CD4-positive, alpha-beta memory T cell (primary cell): ENCODE results near the gene RALGAPA1. TPM values are rescaled to one million over a fixed set of nuclear protein-coding genes. Genes with fewer than 3 reads are reported as not detected.
A peak's percentile ranks its signal among the peaks of the same experiment; 100 is the strongest.
"Not testable (repeated sequence)": the region's sequence is repeated elsewhere in the genome, so short reads cannot be mapped to it uniquely, and the experiment has no call there.

Experiments used
- CTCF ChIA-PET: fragments of 350-600 bp; sonication (Branson Sonifier 250); formaldehyde crosslinking; loops from one replicate; lab custom pipeline; 2021; ENCODE audit warnings: inconsistent platforms; ENCODE audit not compliant: partially characterized antibody; lab: Charles Lee
- POLR2A ChIA-PET: fragments of 350-600 bp; sonication (Branson Sonifier 250); formaldehyde crosslinking; loops from one replicate; lab custom pipeline; 2021; ENCODE audit not compliant: partially characterized antibody; lab: Charles Lee
- DNase-seq, 5 donors: peaks; one replicate each; pipeline versions ENCODE4 v3.0.0 to v3.0.0-alpha.2; 2020 to 2022; ENCODE audit warnings: mixed read lengths in 1 of 5
- H3K27ac ChIP-seq: one replicate; pipeline ENCODE4 v1.7.0; 2013; ENCODE audit warnings: low read depth, low read length
- H3K27me3 ChIP-seq: 2 replicates; pipeline ENCODE4 v1.7.0; 2013; ENCODE audit warnings: mild to moderate bottlenecking, low read length, moderate library complexity; ENCODE audit not compliant: insufficient read depth
- H3K36me3 ChIP-seq: 2 replicates; pipeline ENCODE4 v1.7.0; 2013; ENCODE audit warnings: mild to moderate bottlenecking, low read length, moderate library complexity; ENCODE audit not compliant: insufficient read depth
- H3K4me1 ChIP-seq: 2 replicates; pipeline ENCODE4 v1.7.0; 2013; ENCODE audit warnings: mild to moderate bottlenecking, low read length, moderate library complexity; ENCODE audit not compliant: insufficient read depth
- H3K4me3 ChIP-seq, 2 donors: one replicate each; pipeline ENCODE4 v1.7.0; 2013; ENCODE audit warnings: low read length in 2 of 2, mild to moderate bottlenecking in 1 of 2
- H3K9me3 ChIP-seq, 2 donors: one replicate each; pipeline ENCODE4 v1.7.0; 2013; ENCODE audit warnings: low read length in 2 of 2, control low read depth in 1 of 2; ENCODE audit not compliant: control insufficient read depth in 1 of 2
- H3K27ac Mint-ChIP-seq, 7 donors: one replicate each; pipeline ENCODE4 v1.8.0; 2020 to 2021; ENCODE audit warnings: mixed read lengths in 7 of 7, mild to moderate bottlenecking in 6 of 7, inconsistent platforms in 3 of 7, moderate library complexity in 3 of 7
- H3K27me3 Mint-ChIP-seq, 2 donors: one replicate each; pipeline ENCODE4 v1.8.0; 2020 to 2021; ENCODE audit warnings: mixed read lengths in 2 of 2
- H3K36me3 Mint-ChIP-seq, 2 donors: one replicate each; pipeline ENCODE4 v1.8.0; 2020 to 2021; ENCODE audit warnings: mixed read lengths in 2 of 2, inconsistent platforms in 1 of 2, mild to moderate bottlenecking in 1 of 2
- H3K4me1 Mint-ChIP-seq, 4 donors: one replicate each; pipeline ENCODE4 v1.8.0; 2020 to 2021; ENCODE audit warnings: mixed read lengths in 4 of 4, mild to moderate bottlenecking in 1 of 4
- H3K4me3 Mint-ChIP-seq, 8 donors: one replicate each; pipeline ENCODE4 v1.8.0; 2020 to 2021; ENCODE audit warnings: mixed read lengths in 8 of 8, mild to moderate bottlenecking in 7 of 8, moderate library complexity in 6 of 8, inconsistent platforms in 3 of 8
- H3K9me3 Mint-ChIP-seq, 8 donors: one replicate each; pipeline ENCODE4 v1.8.0; 2020 to 2021; ENCODE audit warnings: mixed read lengths in 8 of 8, mild to moderate bottlenecking in 5 of 8, inconsistent platforms in 3 of 8, moderate library complexity in 1 of 8
- intact Hi-C: fragments of 100-400 bp; cut with micrococcal nuclease; formaldehyde crosslinking; loops from one replicate; pipeline ENCODE4 v1.15.1; 2023
- polyA plus RNA-seq, 2 donors: library from polyadenylated mRNA; unstranded; fragments of 300-500 nt; fragmentation: Illumina TruSeq; gene quantifications; one replicate each; pipeline ENCODE4 v1.2.3, GENCODE V29; 2021
- total RNA-seq, 2 experiments: library from RNA; stranded (reverse); gene quantifications; one replicate each; pipeline ENCODE4 v1.2.3, GENCODE V29; 2021

Gene RALGAPA1
- total and polyA plus RNA-seq, 4 experiments from 2014 or later = 15.1 to 66.0 (median 42.9) TPM

DNA sequence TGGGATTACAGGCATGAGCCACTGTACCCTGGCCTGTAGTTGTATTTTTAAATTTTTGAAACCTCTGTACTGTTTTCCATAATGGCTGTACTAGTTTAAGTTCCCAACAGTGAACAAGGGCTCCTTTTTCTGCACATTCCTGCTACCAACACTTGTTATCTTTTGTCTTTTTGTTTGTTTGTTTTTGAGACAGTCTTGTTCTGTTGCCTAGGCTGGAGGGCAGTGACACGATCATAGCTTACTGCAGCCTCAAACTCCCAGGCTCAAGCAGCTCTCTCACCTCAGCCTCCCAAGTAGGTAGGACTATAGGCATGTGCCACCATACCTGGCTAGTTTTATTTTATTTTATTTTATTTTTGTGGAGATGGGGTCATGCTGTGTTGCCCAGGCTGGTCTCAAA, 40.0 kb upstream of the RALGAPA1 start:
- Mint-ChIP-seq H3K27me3 (no peaks in the 10 kb centered on the region), H3K27ac (no peak overlapping the region), H3K9me3 (peaks cover 0 to 6% (median 1%) of the 10 kb centered on the region in 8 donors), H3K4me3 (no peak overlapping the region), H3K4me1 (peaks cover 0 to 5% (median 4%) of the 10 kb centered on the region in 4 donors), H3K36me3 (peaks cover 57 to 79% of the 10 kb centered on the region in 2 donors)
- H3K27me3 ChIP-seq = no peaks in the 10 kb centered on the region
- no peaks in the 10 kb centered on the region for H3K36me3 ChIP-seq
- no peaks in the 10 kb centered on the region for H3K4me1 ChIP-seq
- POLR2A ChIA-PET = no interaction called here
- intact Hi-C loops = no loop called here
- no peaks in the 10 kb centered on the region for H3K9me3 ChIP-seq
- no peak overlapping the region for H3K27ac ChIP-seq
- DNase-seq = no peak
- H3K4me3 ChIP-seq = no peak overlapping the region
- CTCF ChIA-PET = interaction anchor here (1.6 kb wide), 1 partner anchor 28 kb away, joined by 4 read pairs; no protein-coding TSS in a partner anchor

- Mint-ChIP-seq H3K4me3 (no peak overlapping the region), H3K36me3 (peaks cover 63 to 89% of the 10 kb centered on the region in 2 donors), H3K27me3 (no peaks in the 10 kb centered on the region), H3K9me3 (peaks cover 0 to 14% (median 8%) of the 10 kb centered on the region in 8 donors), H3K27ac (no peak overlapping the region), H3K4me1 (peaks cover 0 to 5% (median 4%) of the 10 kb centered on the region in 4 donors)
- Histone ChIP-seq H3K9me3 (no peaks in the 10 kb centered on the region), H3K4me3 (no peak overlapping the region), H3K27me3 (no peaks in the 10 kb centered on the region), H3K27ac (no peak overlapping the region), H3K36me3 (no peaks in the 10 kb centered on the region), H3K4me1 (no peaks in the 10 kb centered on the region)
- no peak for DNase-seq
- POLR2A ChIA-PET = no interaction called here
- CTCF ChIA-PET = interaction anchor here (0.6 kb wide), 1 partner anchor 1457 kb away, joined by 3 read pairs; no protein-coding TSS in a partner anchor
- intact Hi-C loops = no loop called here
These were observed 38.5 kb upstream of the RALGAPA1 start for GRCh38 chr14:35847636-35848035.

GRCh38 chr14:35844494-35844893, 35.4 kb upstream of the RALGAPA1 start:
- H3K36me3 ChIP-seq = no peaks in the 10 kb centered on the region
- no peaks in the 10 kb centered on the region for H3K27me3 ChIP-seq
- no peaks in the 10 kb centered on the region for H3K9me3 ChIP-seq
- H3K4me3 Mint-ChIP-seq = no peak overlapping the region
- H3K4me1 Mint-ChIP-seq = peaks cover 0 to 8% (median 4%) of the 10 kb centered on the region in 4 donors
- no peaks in the 10 kb centered on the region for H3K27me3 Mint-ChIP-seq
- ChIA-PET CTCF (no interaction called here), POLR2A (no interaction called here)
- H3K4me3 ChIP-seq = no peak overlapping the region
- peaks cover 4 to 37% (median 29%) of the 10 kb centered on the region in 8 donors for H3K9me3 Mint-ChIP-seq
- no peak overlapping the region for H3K27ac ChIP-seq
- no peak overlapping the region for H3K27ac Mint-ChIP-seq
- H3K36me3 Mint-ChIP-seq = peaks cover 70 to 95% of the 10 kb centered on the region in 2 donors
- no peak for DNase-seq
- no peaks in the 10 kb centered on the region for H3K4me1 ChIP-seq
- intact Hi-C loops = no loop called here

GRCh38 chr14:35842245-35842644, 33.1 kb upstream of the RALGAPA1 start:
- H3K4me3 ChIP-seq, H3K27ac ChIP-seq, H3K4me1 Mint-ChIP-seq, DNase-seq, H3K27me3 Mint-ChIP-seq, H3K4me3 Mint-ChIP-seq, H3K4me1 ChIP-seq, H3K27me3 ChIP-seq, intact Hi-C loops, H3K9me3 ChIP-seq, POLR2A ChIA-PET, H3K27ac Mint-ChIP-seq, H3K36me3 ChIP-seq: not testable (repeated sequence)
- CTCF ChIA-PET = interaction anchor here (1.4 kb wide), 1 partner anchor 21 kb away, joined by 4 read pairs; no protein-coding TSS in a partner anchor
- H3K36me3 Mint-ChIP-seq = peaks cover 77 to 95% of the 10 kb centered on the region in 2 donors
- H3K9me3 Mint-ChIP-seq = peaks cover 4 to 40% (median 33%) of the 10 kb centered on the region in 8 donors

DNA sequence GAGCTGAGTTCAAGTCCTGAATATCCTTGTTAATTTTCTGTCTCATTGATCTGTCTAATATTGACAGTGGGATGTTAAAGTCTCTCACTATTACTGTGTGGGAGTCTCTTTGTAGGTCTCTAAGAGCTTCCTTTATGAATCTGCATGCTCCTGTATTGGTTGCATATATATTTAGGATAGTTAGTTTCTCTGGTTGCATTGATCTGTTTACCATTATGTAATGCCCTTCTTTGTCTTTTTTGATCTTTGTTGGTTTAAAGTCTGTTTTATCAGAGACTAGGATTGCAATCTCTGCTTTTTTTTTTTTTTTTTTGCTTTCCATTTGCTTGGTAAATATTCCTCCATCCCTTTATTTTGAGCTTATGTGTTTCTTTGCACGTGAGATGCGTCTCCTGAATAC, 32.6 kb upstream of the RALGAPA1 start:
- H3K27ac Mint-ChIP-seq, H3K4me1 ChIP-seq, H3K27me3 ChIP-seq, DNase-seq, H3K27ac ChIP-seq, H3K4me3 Mint-ChIP-seq, H3K9me3 ChIP-seq, intact Hi-C loops, H3K4me3 ChIP-seq, POLR2A ChIA-PET, H3K4me1 Mint-ChIP-seq, H3K27me3 Mint-ChIP-seq, H3K36me3 ChIP-seq: not testable (repeated sequence)
- Mint-ChIP-seq H3K36me3 (peaks cover 79 to 95% of the 10 kb centered on the region in 2 donors), H3K9me3 (peaks cover 4 to 40% (median 33%) of the 10 kb centered on the region in 8 donors)
- CTCF ChIA-PET = interaction anchor here (1.4 kb wide), 1 partner anchor 21 kb away, joined by 4 read pairs; no protein-coding TSS in a partner anchor

- no peaks in the 10 kb centered on the region for H3K27me3 ChIP-seq
- H3K36me3 ChIP-seq = peaks cover 3% of the 10 kb centered on the region
- H3K4me3 ChIP-seq = no peak overlapping the region
- no peak overlapping the region for H3K4me3 Mint-ChIP-seq
- peaks cover 0 to 1% (median 0%) of the 10 kb centered on the region in 4 donors for H3K4me1 Mint-ChIP-seq
- peak overlapping the region in 1 of 7 donors; percentile 55 for H3K27ac Mint-ChIP-seq
- ChIA-PET POLR2A (interaction anchor here (2.0 kb wide), 1 partner anchor 10 kb away, joined by 5 read pairs; the partner anchor contains the start of gene BRMS1L), CTCF (interaction anchor here (1.0 to 2.0 kb wide), 4 partner anchors 13 to 28 kb away, joined by 3 to 7 read pairs (median 6); no protein-coding TSS in a partner anchor)
- H3K4me1 ChIP-seq = no peaks in the 10 kb centered on the region
- no peak for DNase-seq
- no peaks in the 10 kb centered on the region for H3K27me3 Mint-ChIP-seq
- H3K27ac ChIP-seq = no peak overlapping the region
- intact Hi-C loops = no loop called here
- H3K9me3 ChIP-seq = no peaks in the 10 kb centered on the region
- H3K36me3 Mint-ChIP-seq = peaks cover 50 to 56% of the 10 kb centered on the region in 2 donors
- peaks cover 0 to 14% (median 9%) of the 10 kb centered on the region in 8 donors for H3K9me3 Mint-ChIP-seq
These were observed 26.3 kb upstream of the RALGAPA1 start for GRCh38 chr14:35835208-35835982.

- Mint-ChIP-seq H3K27ac (peak overlapping the region in 1 of 7 donors; percentile 27), H3K4me3 (peak overlapping the region in 1 of 8 donors; percentile 17), H3K27me3 (no peaks in the 10 kb centered on the region), H3K9me3 (no peaks in the 10 kb centered on the region), H3K36me3 (peaks cover 0 to 22% of the 10 kb centered on the region in 2 donors), H3K4me1 (peaks cover 14 to 30% (median 20%) of the 10 kb centered on the region in 4 donors)
- ChIA-PET CTCF (no interaction called here), POLR2A (no interaction called here)
- intact Hi-C loops = loop anchor here (5.0 to 10.0 kb wide), 2 partner anchors 537 to 1295 kb away; partner anchors contain the start of genes EAPP and PSMA6
- no peak overlapping the region for H3K27ac ChIP-seq
- H3K36me3 ChIP-seq = no peaks in the 10 kb centered on the region
- H3K4me1 ChIP-seq = peaks cover 9% of the 10 kb centered on the region
- no peak overlapping the region for H3K4me3 ChIP-seq
- DNase-seq = no peak
- no peaks in the 10 kb centered on the region for H3K27me3 ChIP-seq
- no peaks in the 10 kb centered on the region for H3K9me3 ChIP-seq
These were observed 20.4 kb upstream of the RALGAPA1 start for GRCh38 chr14:35829449-35829848.
